MG63 (cell line): ENCODE data around the gene PKNOX1. TPM values are rescaled to one million over a fixed set of nuclear protein-coding genes. Genes with fewer than 3 reads are reported as not detected.
A peak's percentile ranks its signal among the peaks of the same experiment; 100 is the strongest.
"Not testable (repeated sequence)": the region's sequence is repeated elsewhere in the genome, so short reads cannot be mapped to it uniquely, and the experiment has no call there.

Experiments used
- DNase-seq: peaks from one replicate; pipeline ENCODE4 v3.0.0-alpha.2; 2020
- H3K27me3 ChIP-seq: fragments of 250-450 bp; sonication (Bioruptor Pico); 2 replicates; pipeline ENCODE4 v1.5.1; 2020; ENCODE audit warnings: mild to moderate bottlenecking, moderate library complexity
- H3K36me3 ChIP-seq: fragments of 250-450 bp; sonication (Bioruptor Pico); 2 replicates; pipeline ENCODE4 v1.5.1; 2020; ENCODE audit warnings: mild to moderate bottlenecking, moderate library complexity
- H3K4me3 ChIP-seq: fragments of 250-450 bp; sonication (Bioruptor Pico); 2 replicates; pipeline ENCODE4 v1.5.1; 2020; ENCODE audit warnings: mild to moderate bottlenecking, moderate library complexity
- H3K9me3 ChIP-seq: fragments of 250-450 bp; sonication (Bioruptor Pico); 2 replicates; pipeline ENCODE4 v1.5.1; 2020; ENCODE audit warnings: mild to moderate bottlenecking, moderate library complexity
- total RNA-seq: library from RNA; depleted of rRNA; stranded (reverse); fragments of >200 nt; shearing (Covaris generic); gene quantifications from 2 replicates; pipeline ENCODE4 v1.2.3, GENCODE V29; 2014; ENCODE audit warnings: low replicate concordance

PKNOX1 gene
- total RNA-seq, 1 experiment from 2014 or later = 35.9 TPM

DNA sequence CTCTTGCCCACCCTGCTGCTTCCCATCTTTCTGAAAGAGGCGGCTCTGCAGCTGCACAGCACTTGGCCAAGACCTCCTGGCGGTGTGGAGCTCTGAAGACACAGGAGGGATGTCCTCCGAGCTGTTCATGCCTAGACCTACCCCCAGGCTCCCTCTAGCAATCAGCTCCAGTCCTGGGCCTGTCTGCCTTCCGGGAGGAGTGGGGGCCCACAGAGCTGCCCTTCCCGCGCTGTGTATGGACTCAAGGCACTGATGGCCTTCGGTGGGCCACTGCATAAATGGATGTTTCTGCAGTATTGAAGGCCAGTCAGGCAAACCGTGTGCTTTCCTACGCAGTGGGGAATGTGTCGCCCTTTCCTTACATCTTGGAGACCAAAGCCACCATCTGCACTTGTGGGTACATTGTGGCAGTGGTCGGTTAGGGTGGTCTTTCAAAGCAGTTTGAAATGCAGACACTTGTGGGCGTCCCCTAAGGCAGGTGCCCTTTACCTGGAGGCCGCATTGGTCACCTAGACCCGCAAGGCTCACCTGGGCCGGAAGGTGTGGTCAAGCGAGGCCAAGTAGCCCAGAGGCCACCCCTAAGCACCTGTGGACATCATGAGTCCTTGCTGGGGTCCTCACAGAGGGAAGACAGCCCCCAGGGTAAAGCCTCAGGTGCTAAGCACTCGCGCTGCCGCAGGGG is 912 bp upstream of the PKNOX1 start:
- no peak for DNase-seq
- H3K36me3 ChIP-seq = peaks cover 27% of the 10 kb centered on the region
- H3K9me3 ChIP-seq = peaks cover 8% of the 10 kb centered on the region
- H3K27me3 ChIP-seq = no peaks in the 10 kb centered on the region
- peak overlapping the region; percentile 58 for H3K4me3 ChIP-seq

- H3K36me3 ChIP-seq = peaks cover 40% of the 10 kb centered on the region
- H3K9me3 ChIP-seq = peaks cover 8% of the 10 kb centered on the region
- DNase-seq = peak; percentile 72
- H3K4me3 ChIP-seq = peak overlapping the region; percentile 89
- no peaks in the 10 kb centered on the region for H3K27me3 ChIP-seq
Observed at GRCh38 chr21:42974832-42975820, 764 bp downstream of the PKNOX1 start.

GRCh38 chr21:42975886-42976608 is 1.7 kb downstream of the PKNOX1 start:
- Histone ChIP-seq H3K4me3 (peak overlapping the region; percentile 89), H3K27me3 (no peaks in the 10 kb centered on the region), H3K9me3 (peaks cover 8% of the 10 kb centered on the region), H3K36me3 (peaks cover 45% of the 10 kb centered on the region)
- no peak for DNase-seq

- no peak for DNase-seq
- peaks cover 42% of the 10 kb centered on the region for H3K36me3 ChIP-seq
- H3K27me3 ChIP-seq = no peaks in the 10 kb centered on the region
- peaks cover 8% of the 10 kb centered on the region for H3K9me3 ChIP-seq
- H3K4me3 ChIP-seq = no peak overlapping the region
Observed at GRCh38 chr21:42980312-42981213, 6.2 kb downstream of the PKNOX1 start.

DNA sequence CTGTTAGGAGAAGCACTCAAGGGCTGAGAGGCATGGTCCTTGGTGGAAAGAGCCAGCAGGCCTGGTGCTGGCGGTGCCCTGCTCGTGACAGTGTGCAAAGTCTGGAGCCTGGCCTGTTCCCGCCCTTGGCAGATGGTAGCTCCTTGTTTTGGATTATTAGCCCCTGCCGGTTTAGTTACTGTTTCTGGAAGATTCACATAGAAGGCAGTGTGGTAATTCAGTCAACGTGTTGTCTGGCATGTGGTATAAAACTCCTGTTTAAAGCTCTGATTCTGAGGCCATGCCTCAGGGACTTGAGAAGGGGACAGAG is 6.8 kb downstream of the PKNOX1 start:
- H3K27me3 ChIP-seq = no peaks in the 10 kb centered on the region
- H3K36me3 ChIP-seq = peaks cover 36% of the 10 kb centered on the region
- no peak for DNase-seq

GRCh38 chr21:42981862-42982261 is 7.5 kb downstream of the PKNOX1 start:
- DNase-seq = no peak
- Histone ChIP-seq H3K4me3 (no peak overlapping the region), H3K9me3 (peaks cover 3% of the 10 kb centered on the region), H3K27me3 (no peaks in the 10 kb centered on the region), H3K36me3 (peaks cover 33% of the 10 kb centered on the region)

More for the DNA sequence above, 6.8 kb downstream of the PKNOX1 start:
- H3K4me3 ChIP-seq = no peak overlapping the region
- peaks cover 8% of the 10 kb centered on the region for H3K9me3 ChIP-seq

DNA sequence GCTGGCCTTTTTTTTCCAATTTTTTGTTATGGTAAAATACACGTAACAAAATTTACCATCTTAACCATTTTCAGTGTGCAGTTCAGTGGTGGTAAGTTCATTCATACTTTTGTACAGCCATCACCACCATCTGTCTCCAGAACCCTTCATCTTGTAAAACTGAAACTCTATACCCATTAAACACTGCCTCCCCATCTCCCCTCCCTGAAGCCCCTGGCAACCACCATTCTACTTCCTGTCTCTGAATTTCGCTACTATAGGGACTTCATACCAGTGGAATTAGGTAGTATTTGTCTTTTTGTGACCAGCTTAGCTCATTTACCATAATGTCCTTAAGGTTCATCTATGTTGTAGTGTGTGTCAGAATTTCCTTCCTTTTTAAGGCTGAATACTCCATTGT is 8.7 kb downstream of the PKNOX1 start:
- no peak for DNase-seq

GRCh38 chr21:42983869-42984268 is 9.5 kb downstream of the PKNOX1 start:
- H3K27me3 ChIP-seq = no peaks in the 10 kb centered on the region
- H3K9me3 ChIP-seq = no peaks in the 10 kb centered on the region
- no peak for DNase-seq
- H3K36me3 ChIP-seq = peaks cover 19% of the 10 kb centered on the region; the same call in 1 of the 2 replicates
- no peak overlapping the region for H3K4me3 ChIP-seq

More for the DNA sequence above, 8.7 kb downstream of the PKNOX1 start:
- Histone ChIP-seq H3K4me3 (no peak overlapping the region), H3K27me3 (no peaks in the 10 kb centered on the region), H3K9me3 (no peaks in the 10 kb centered on the region), H3K36me3 (peaks cover 23% of the 10 kb centered on the region)

GRCh38 chr21:42986125-42986783 is 11.9 kb downstream of the PKNOX1 start:
- Histone ChIP-seq H3K27me3 (no peaks in the 10 kb centered on the region), H3K36me3 (0 out of 2 replicates have a peak, but pooled peaks cover 5% of the 10 kb centered on the region), H3K4me3 (no peak overlapping the region), H3K9me3 (no peaks in the 10 kb centered on the region)
- no peak for DNase-seq

GRCh38 chr21:42988236-42988965 is 14.0 kb downstream of the PKNOX1 start:
- DNase-seq = no peak

DNA sequence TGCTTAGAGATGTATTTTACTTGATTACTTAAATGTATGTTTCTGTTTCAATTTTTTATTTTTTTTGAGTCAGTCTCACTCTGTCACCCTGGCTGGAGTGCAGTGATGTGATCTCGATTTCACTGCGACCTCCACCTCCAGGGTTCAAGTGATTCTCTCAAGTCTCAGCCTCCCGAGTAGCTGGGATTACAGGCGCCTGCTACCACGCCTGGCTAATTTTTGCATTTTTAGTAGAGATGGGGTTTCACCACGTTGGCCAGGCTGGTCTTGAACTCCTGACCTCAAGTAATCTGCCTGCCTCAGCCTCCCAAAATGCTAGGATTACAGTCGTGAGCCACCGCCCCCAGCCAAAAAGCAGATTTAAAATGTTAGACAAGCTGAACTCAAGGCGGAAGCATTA is 15.0 kb downstream of the PKNOX1 start:
- H3K36me3 ChIP-seq = peaks cover 18% of the 10 kb centered on the region
- not testable (repeated sequence) for DNase-seq, H3K9me3 ChIP-seq, H3K4me3 ChIP-seq, H3K27me3 ChIP-seq

More at GRCh38 chr21:42988236-42988965, 14.0 kb downstream of the PKNOX1 start:
- Histone ChIP-seq H3K9me3 (no peaks in the 10 kb centered on the region), H3K27me3 (no peaks in the 10 kb centered on the region), H3K4me3 (no peak overlapping the region), H3K36me3 (peaks cover 18% of the 10 kb centered on the region)

DNA sequence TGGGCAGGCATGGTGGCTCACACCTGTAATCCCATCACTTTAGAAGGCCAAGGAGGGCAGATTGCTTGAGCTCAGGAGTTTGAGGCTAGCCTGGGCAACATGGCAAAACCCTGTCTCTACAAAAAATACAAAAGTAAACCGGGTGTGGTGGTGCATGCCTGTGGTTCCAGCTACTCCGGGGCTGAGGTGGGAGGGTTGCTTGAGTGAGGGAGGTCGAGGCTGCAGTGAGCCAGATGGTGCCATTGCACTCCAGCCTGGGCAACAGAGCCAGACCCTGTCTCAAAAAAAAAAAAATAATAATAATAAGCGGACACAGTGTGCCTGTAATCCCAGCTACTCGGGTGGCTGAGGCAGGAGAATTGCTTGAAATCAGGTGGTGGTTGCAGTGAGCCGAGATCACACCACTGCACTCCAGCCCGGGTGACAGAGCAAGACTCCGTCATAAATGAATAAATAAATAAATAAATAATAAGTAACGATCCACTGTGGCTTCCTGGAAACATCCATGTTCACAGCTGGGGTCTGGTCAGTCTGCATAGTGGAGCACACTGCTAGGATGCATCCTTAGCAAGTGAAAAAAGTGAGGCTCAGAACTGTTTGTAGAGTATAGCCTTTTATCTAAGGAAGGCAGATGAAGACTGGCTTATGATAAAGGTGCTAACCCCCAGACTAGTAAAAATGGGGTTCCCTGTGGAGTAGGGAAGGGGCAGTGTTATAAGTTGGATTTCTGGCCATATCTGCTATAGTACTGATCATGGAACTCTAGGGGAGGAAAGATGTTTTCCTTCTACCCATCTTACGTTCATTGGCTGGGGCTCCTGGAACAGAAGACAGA is 15.7 kb downstream of the PKNOX1 start:
- no peaks in the 10 kb centered on the region for H3K27me3 ChIP-seq
- H3K36me3 ChIP-seq = peaks cover 18% of the 10 kb centered on the region
- no peak for DNase-seq
- H3K4me3 ChIP-seq = no peak overlapping the region
- H3K9me3 ChIP-seq = no peaks in the 10 kb centered on the region

DNA sequence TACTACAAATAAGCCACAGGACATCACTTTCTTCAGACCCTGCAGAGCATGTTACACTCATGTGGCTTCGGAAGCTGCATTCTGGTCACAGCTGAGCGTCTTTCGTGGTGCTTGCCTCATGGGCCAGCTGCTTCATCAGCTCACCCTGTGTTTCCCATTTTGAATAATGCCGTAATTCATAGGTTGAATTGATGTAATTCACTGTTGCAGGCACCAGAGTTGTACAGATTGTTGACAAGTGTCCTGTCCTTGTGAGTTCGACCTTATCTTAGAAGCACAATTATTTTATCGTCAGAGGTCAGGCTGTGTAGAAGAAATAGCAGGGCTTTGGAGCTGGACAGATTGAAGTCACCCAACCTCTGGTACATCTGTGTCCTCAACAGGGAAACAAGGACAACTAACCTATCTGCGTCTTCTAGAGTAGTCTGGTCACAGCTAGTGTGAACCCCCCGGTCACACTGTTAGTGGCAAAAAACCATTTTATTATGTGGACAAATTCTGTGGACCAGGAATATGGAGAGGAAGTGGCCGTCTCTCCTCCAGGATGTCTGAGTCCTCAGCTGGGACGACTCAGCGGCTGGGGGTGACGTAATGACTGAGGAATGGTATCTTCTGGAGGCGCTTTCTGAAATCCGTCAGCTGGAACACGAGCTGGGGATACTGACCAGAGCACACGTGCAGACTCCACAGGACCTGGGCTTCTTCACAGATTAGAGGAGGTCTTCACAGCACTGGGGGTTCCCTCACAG is 17.8 kb downstream of the PKNOX1 start:
- DNase-seq = peak; percentile 82
- no peaks in the 10 kb centered on the region for H3K27me3 ChIP-seq
- H3K9me3 ChIP-seq = no peaks in the 10 kb centered on the region
- H3K4me3 ChIP-seq = no peak overlapping the region
- peaks cover 14% of the 10 kb centered on the region for H3K36me3 ChIP-seq
